H1 (cell line): ENCODE data around the gene CYSRT1. TPM values are rescaled to one million over a fixed set of nuclear protein-coding genes. Genes with fewer than 3 reads are reported as not detected.

Source experiments
- CTCF ChIA-PET: fragments of 300-600 bp; sonication (Branson Sonifier 250); formaldehyde crosslinking; loops from one replicate; lab custom pipeline; 2021; ENCODE audit not compliant: partially characterized antibody; lab: Charles Lee
- POLR2A ChIA-PET: fragments of 300-600 bp; sonication (Branson Sonifier 250); formaldehyde crosslinking; loops from one replicate; lab custom pipeline; 2021; ENCODE audit warnings: inconsistent platforms; ENCODE audit not compliant: partially characterized antibody; lab: Charles Lee
- DNase-seq, 2 experiments: peaks; one replicate each; pipeline versions ENCODE4 v3.0.0 to v3.0.0-alpha.2; 2010 to 2022; ENCODE audit warnings: low spot score in 2 of 2, low read depth in 1 of 2, mixed read lengths in 1 of 2
- FAIRE-seq: peaks from 2 replicates; lab custom pipeline; 2011; peaks lifted over from hg19 to GRCh38; lab: Jason Lieb, UNC
- H2AFZ ChIP-seq: 2 replicates; pipeline ENCODE4 v1.8.1; 2012; ENCODE audit warnings: low read length, inconsistent platforms
- H2AK5ac ChIP-seq: 2 replicates; pipeline ENCODE4 v1.6.1; 2013; ENCODE audit warnings: low read depth, low read length
- H2BK120ac ChIP-seq: replicated peaks from 2 replicates; pipeline ENCODE3; 2013; ENCODE audit warnings: low read depth, low read length, inconsistent platforms
- H2BK12ac ChIP-seq: 2 replicates; pipeline ENCODE4 v1.6.1; 2013; ENCODE audit warnings: low read depth, low read length
- H2BK15ac ChIP-seq: 2 replicates; pipeline ENCODE4 v1.6.1; 2013; ENCODE audit warnings: low read length
- H2BK20ac ChIP-seq: 2 replicates; pipeline ENCODE4 v1.6.1; 2013; ENCODE audit warnings: low read length
- H2BK5ac ChIP-seq: 2 replicates; pipeline ENCODE4 v1.6.1; 2013; ENCODE audit warnings: low read depth, low read length
- H3K14ac ChIP-seq: 2 replicates; pipeline ENCODE4 v1.6.1; 2013; ENCODE audit warnings: inconsistent platforms; ENCODE audit not compliant: insufficient read length
- H3K18ac ChIP-seq: 2 replicates; pipeline ENCODE4 v1.6.1; 2013; ENCODE audit warnings: low read length; ENCODE audit errors: extremely low read depth
- H3K23ac ChIP-seq: 2 replicates; pipeline ENCODE4 v1.6.1; 2013; ENCODE audit warnings: inconsistent platforms; ENCODE audit not compliant: insufficient read length
- H3K23me2 ChIP-seq: 2 replicates; pipeline ENCODE4 v1.6.1; 2013; ENCODE audit warnings: low read depth, low read length
- H3K27ac ChIP-seq: 2 replicates; pipeline ENCODE4 v1.6.1; 2011; ENCODE audit warnings: low read depth, low read length, inconsistent platforms
- H3K27me3 ChIP-seq, 4 experiments: replicated peaks in 1 of 4; 1 replicate in 1 of 4; 2 replicates in 3 of 4; pipeline versions ENCODE4 v1.6.1 to v1.8.1; 2011 to 2013; ENCODE audit warnings: low read length in 3 of 4, mild to moderate bottlenecking in 3 of 4, inconsistent platforms in 2 of 4, mixed read lengths in 2 of 4, moderate library complexity in 1 of 4; ENCODE audit not compliant: control insufficient read depth in 3 of 4, insufficient read depth in 3 of 4; ENCODE audit errors: extremely low read depth in 1 of 4
- H3K36me3 ChIP-seq, 4 experiments: 2 replicates each; pipeline versions ENCODE4 v1.6.1 to v1.8.1; 2011 to 2013; ENCODE audit warnings: mild to moderate bottlenecking in 4 of 4, low read length in 3 of 4, moderate library complexity in 2 of 4, control low read depth in 1 of 4, inconsistent platforms in 1 of 4; ENCODE audit not compliant: insufficient read depth in 4 of 4, control insufficient read depth in 2 of 4
- H3K4ac ChIP-seq: replicated peaks from 2 replicates; pipeline ENCODE3; 2013; ENCODE audit warnings: low read length, low read depth, mixed read lengths, inconsistent platforms; ENCODE audit not compliant: insufficient read length
- H3K4me1 ChIP-seq, 4 experiments: replicated peaks in 1 of 4; 1 replicate in 1 of 4; 2 replicates in 3 of 4; pipeline versions ENCODE4 v1.6.1 to v1.8.1; 2011 to 2013; ENCODE audit warnings: low read length in 3 of 4, inconsistent platforms in 2 of 4, mixed read lengths in 1 of 4; ENCODE audit not compliant: insufficient read depth in 4 of 4, control insufficient read depth in 3 of 4
- H3K4me2 ChIP-seq, 2 experiments: 2 replicates each; pipeline versions ENCODE4 v1.6.1 to v1.8.1; 2011 to 2013; ENCODE audit warnings: low read depth in 2 of 2, low read length in 2 of 2, control low read depth in 1 of 2, inconsistent platforms in 1 of 2, mild to moderate bottlenecking in 1 of 2; ENCODE audit not compliant: insufficient read depth in 1 of 2
- H3K4me3 ChIP-seq, 4 experiments: fragments of 200-600, 300-600 bp in 1 of 4; sonication (generic), shearing (Covaris generic), sonication (Bioruptor Twin) in 1 of 4; 2 replicates each; pipeline versions ENCODE4 v1.5.1 to v1.8.1; 2011 to 2016; ENCODE audit warnings: low read length in 4 of 4, low read depth in 3 of 4, control low read depth in 2 of 4, inconsistent platforms in 2 of 4, mild to moderate bottlenecking in 2 of 4, mixed read lengths in 1 of 4, moderate library complexity in 1 of 4; ENCODE audit not compliant: insufficient read depth in 2 of 4; ENCODE audit errors: extremely low read depth in 1 of 4
- H3K56ac ChIP-seq: replicated peaks from 2 replicates; pipeline ENCODE3; 2013; ENCODE audit warnings: low read depth, mild to moderate bottlenecking, mixed read lengths, low read length, inconsistent platforms; ENCODE audit not compliant: insufficient read length
- H3K79me1 ChIP-seq: 2 replicates; pipeline ENCODE4 v1.6.1; 2013; ENCODE audit warnings: low read depth, low read length, control low read depth
- H3K79me2 ChIP-seq, 2 experiments: 2 replicates each; pipeline versions ENCODE4 v1.6.1 to v1.8.1; 2012 to 2013; ENCODE audit warnings: low read length in 2 of 2, mild to moderate bottlenecking in 2 of 2, inconsistent platforms in 1 of 2; ENCODE audit not compliant: insufficient read depth in 2 of 2, control insufficient read depth in 1 of 2
- H3K9ac ChIP-seq, 4 experiments: replicated peaks in 1 of 4; 1 replicate in 1 of 4; 2 replicates in 3 of 4; pipeline versions ENCODE4 v1.6.1 to v1.8.1; 2011 to 2013; ENCODE audit warnings: low read depth in 3 of 4, low read length in 3 of 4, control low read depth in 2 of 4, mild to moderate bottlenecking in 2 of 4, moderate library complexity in 2 of 4, inconsistent platforms in 1 of 4; ENCODE audit errors: extremely low read depth in 1 of 4
- H3K9me3 ChIP-seq, 2 experiments: 2 replicates each; pipeline versions ENCODE4 v1.6.1 to v1.8.1; 2012 to 2013; ENCODE audit warnings: mild to moderate bottlenecking in 2 of 2, moderate library complexity in 2 of 2, control low read depth in 1 of 2, inconsistent platforms in 1 of 2, low read depth in 1 of 2, low read length in 1 of 2, mixed read lengths in 1 of 2; ENCODE audit not compliant: insufficient read depth in 2 of 2
- H4K20me1 ChIP-seq, 2 experiments: replicated peaks in 1 of 2; 2 replicates each; pipeline versions ENCODE3 to v1.8.1; 2011 to 2013; ENCODE audit warnings: inconsistent platforms in 2 of 2, low read length in 2 of 2, mild to moderate bottlenecking in 1 of 2; ENCODE audit not compliant: insufficient read depth in 2 of 2, control insufficient read depth in 1 of 2
- H4K5ac ChIP-seq: 2 replicates; pipeline ENCODE4 v1.6.1; 2013; ENCODE audit warnings: low read length, low read depth, mixed read lengths, inconsistent platforms; ENCODE audit not compliant: insufficient read length
- H4K8ac ChIP-seq: 2 replicates; pipeline ENCODE4 v1.8.0; 2013; ENCODE audit warnings: mild to moderate bottlenecking, moderate library complexity, low read length, inconsistent platforms; ENCODE audit not compliant: insufficient read depth; ENCODE audit errors: extremely low read depth
- H4K91ac ChIP-seq: replicated peaks from 2 replicates; pipeline ENCODE3; 2013; ENCODE audit warnings: low read length, mixed read lengths, inconsistent platforms; ENCODE audit not compliant: insufficient read length
- GTF2F1 ChIP-seq: IDR thresholded peaks from 2 replicates; pipeline ENCODE4 v1.6.1; 2012; ENCODE audit warnings: low read depth, low read length, improper control_type of control experiment, borderline replicate concordance
- TAF7 ChIP-seq: optimal IDR thresholded peaks from 2 replicates; pipeline ENCODE3; 2011; ENCODE audit warnings: low read depth, mild to moderate bottlenecking, inconsistent platforms, low read length, moderate library complexity, borderline replicate concordance
- TCF12 ChIP-seq: IDR thresholded peaks from 2 replicates; pipeline ENCODE4 v1.6.1; 2011; ENCODE audit warnings: low read depth, mild to moderate bottlenecking, low read length
- WGBS, 2 experiments: shearing (Covaris generic) in 1 of 2; methylation state at CpG; one replicate each; pipeline versions ENCODE4 v1.1.6 to v1.1.7; 2013 to 2015; ENCODE audit warnings: low lambda C conversion rate in 2 of 2, mixed read lengths in 2 of 2, inconsistent platforms in 1 of 2, low coverage in 1 of 2, missing lambda C conversion rate in 1 of 2; ENCODE audit not compliant: insufficient replicate concordance in 2 of 2, insufficient coverage in 1 of 2, insufficient read length in 1 of 2; ENCODE audit errors: extremely low coverage in 1 of 2, missing lambda C conversion rate in 1 of 2; 5-methylcytosine and 5-hydroxymethylcytosine counted together
- polyA plus RNA-seq, 7 experiments: library from polyadenylated mRNA; depleted of rRNA in 3 of 7; stranded (reverse) in 5 of 7; unstranded in 2 of 7; fragments of >200 nt in 5 of 7; fragments of 200-250 nt in 2 of 7; gene quantifications; 1 replicate in 5 of 7; 2 replicates in 1 of 7; 4 replicates in 1 of 7; pipeline versions ENCODE4 v1.2.1 to v1.2.3, GENCODE V29; 2011 to 2013; ENCODE audit warnings: missing spikeins in 2 of 7, mixed read lengths in 2 of 7
- total RNA-seq: library from RNA; stranded (reverse); fragmentation: NEBNext Ultra II Directional; extraction: Animal tissue kit (Norgen Biotek cat#: 25700); gene quantifications from 2 replicates; pipeline ENCODE4 v1.2.1, GENCODE V29; 2021

CYSRT1 gene
- total and polyA plus RNA-seq, 2 of the 8 experiments (the other 6 are each of a cell fraction or from before 2014, with no cell fraction given): 1.0 to 6.5 TPM

GRCh38 chr9:137183980-137184595 is 40.9 kb upstream of the CYSRT1 start:
- Histone ChIP-seq H3K79me2 (peaks cover 0 to 20% of the 10 kb centered on the region in 2 experiments; a peak in 2 of 4 replicates), H3K4ac (no peak overlapping the region), H2BK120ac (no peak overlapping the region), H3K23me2 (peaks cover 5% of the 10 kb centered on the region; the same call in 1 of the 2 replicates), H2BK15ac (no peak overlapping the region), H3K18ac (no peak overlapping the region), H3K9ac (no peak overlapping the region), H2BK20ac (no peak overlapping the region), H3K27ac (no peak overlapping the region), H3K4me1 (peaks cover 0 to 10% (median 3%) of the 10 kb centered on the region in 4 experiments; a peak in 3 of 7 replicates), H3K56ac (no peak overlapping the region), H2BK12ac (no peak overlapping the region), H2AFZ (no peak overlapping the region), H3K4me3 (no peak overlapping the region), H3K27me3 (no peaks in the 10 kb centered on the region; a peak in 1 of 7 replicates), H2AK5ac (no peak overlapping the region), H4K5ac (no peak overlapping the region), H4K8ac (no peak overlapping the region), H2BK5ac (no peak overlapping the region), H4K91ac (no peak overlapping the region), H3K36me3 (peaks cover 0 to 40% (median 10%) of the 10 kb centered on the region in 4 experiments; a peak in 7 of 8 replicates), H3K23ac (no peak overlapping the region), H4K20me1 (peaks cover 0 to 25% of the 10 kb centered on the region in 2 experiments), H3K79me1 (peaks cover 3% of the 10 kb centered on the region), H3K9me3 (no peaks in the 10 kb centered on the region), H3K4me2 (no peak overlapping the region), H3K14ac (no peak overlapping the region)
- WGBS, 2 experiments: 93% methylated on average over 27 of the region's 27 CpGs; no CpG with 5 or more reads in 1 of the 2 experiments
- DNase-seq (no peak), FAIRE-seq (no peak)
- CTCF ChIA-PET: no interaction called here
- POLR2A ChIA-PET: interaction anchor here (0.6 to 0.9 kb wide), 2 partner anchors 9 to 226 kb away, joined by 3 to 4 read pairs; no protein-coding TSS in a partner anchor
- TF ChIP-seq GTF2F1 (no peak), TCF12 (no peak), TAF7 (no peak)
